GM23338 (cell line): ENCODE data around the gene ARHGEF17. TPM values are rescaled to one million over a fixed set of nuclear protein-coding genes. Genes with fewer than 3 reads are reported as not detected.

Source experiments
- ATAC-seq: fragments of 200-7000 bp; cut with Tn5 transposase; 3 replicates; pipeline ENCODE4 v1.9.1; 2020
- DNase-seq: peaks from one replicate; pipeline ENCODE4 v3.0.0-alpha.2; 2015; ENCODE audit warnings: low spot score
- H2AFZ ChIP-seq: fragments of 200-600 bp; sonication (generic); 2 replicates; pipeline ENCODE4 v1.8.0; 2016; ENCODE audit warnings: antibody characterized with exemption, mild to moderate bottlenecking, moderate library complexity
- H3F3A ChIP-seq: fragments of 200-600 bp; sonication (generic); replicated peaks from 2 replicates; pipeline ENCODE4 v1.8.0; 2017; ENCODE audit warnings: antibody characterized with exemption, mixed run types, low read depth
- H3K27ac ChIP-seq: fragments of 200-600 bp; sonication (generic); 2 replicates; pipeline ENCODE4 v1.6.1; 2016; ENCODE audit warnings: low read depth
- H3K27me3 ChIP-seq: fragments of 200-600 bp; sonication (generic); 2 replicates; pipeline ENCODE4 v1.8.0; 2016; ENCODE audit warnings: mild to moderate bottlenecking, mixed run types, moderate library complexity; ENCODE audit not compliant: insufficient read depth
- H3K36me3 ChIP-seq: fragments of 200-600 bp; sonication (generic); 2 replicates; pipeline ENCODE4 v1.8.0; 2016; ENCODE audit warnings: mild to moderate bottlenecking; ENCODE audit not compliant: insufficient read depth
- H3K4me1 ChIP-seq: fragments of 200-600 bp; sonication (generic); 2 replicates; pipeline ENCODE4 v1.8.0; 2016; ENCODE audit warnings: mild to moderate bottlenecking, moderate library complexity; ENCODE audit not compliant: insufficient read depth
- H3K4me2 ChIP-seq: fragments of 200-600 bp; sonication (generic); 2 replicates; pipeline ENCODE4 v1.7.1; 2017; ENCODE audit warnings: mixed run types
- H3K4me3 ChIP-seq: fragments of 200-600 bp; sonication (generic); 2 replicates; pipeline ENCODE4 v1.6.1; 2016; ENCODE audit warnings: mixed run types
- H3K79me2 ChIP-seq: fragments of 200-600 bp; sonication (generic); replicated peaks from 2 replicates; pipeline ENCODE4 v1.8.0; 2017; ENCODE audit warnings: mild to moderate bottlenecking; ENCODE audit not compliant: insufficient read depth
- H3K9me2 ChIP-seq: fragments of 200-600 bp; sonication (generic); 2 replicates; pipeline ENCODE4 v1.8.0; 2017; ENCODE audit not compliant: insufficient read depth
- H4K20me1 ChIP-seq: fragments of 200-600 bp; sonication (generic); replicated peaks from 2 replicates; pipeline ENCODE4 v1.8.0; 2017; ENCODE audit warnings: mild to moderate bottlenecking; ENCODE audit not compliant: insufficient read depth
- H3K27ac Mint-ChIP-seq: 2 replicates; pipeline ENCODE4 v1.8.0; 2020; ENCODE audit warnings: inconsistent platforms, mild to moderate bottlenecking, moderate library complexity, mixed read lengths
- H3K27me3 Mint-ChIP-seq: 3 replicates; pipeline ENCODE4 v1.8.0; 2022; ENCODE audit warnings: low read depth, mild to moderate bottlenecking, moderate library complexity, mixed read lengths, inconsistent platforms; ENCODE audit not compliant: insufficient read depth, poor library complexity
- H3K36me3 Mint-ChIP-seq: 3 replicates; pipeline ENCODE4 v1.8.0; 2021; ENCODE audit warnings: low read depth, mild to moderate bottlenecking, inconsistent platforms, moderate library complexity, mixed read lengths
- H3K4me1 Mint-ChIP-seq: 3 replicates; pipeline ENCODE4 v1.8.0; 2020; ENCODE audit warnings: mild to moderate bottlenecking, inconsistent platforms, mixed read lengths
- H3K4me3 Mint-ChIP-seq: 3 replicates; pipeline ENCODE4 v1.8.0; 2021; ENCODE audit warnings: moderate library complexity, mild to moderate bottlenecking, inconsistent platforms, mixed read lengths
- H3K9me3 Mint-ChIP-seq: 3 replicates; pipeline ENCODE4 v1.8.0; 2020; ENCODE audit warnings: moderate library complexity, mild to moderate bottlenecking, inconsistent platforms, mixed read lengths
- CREB1 ChIP-seq: fragments of 250-450 bp; sonication (Bioruptor Pico); IDR thresholded peaks from 2 replicates; pipeline ENCODE4 v1.5.0; 2020; ENCODE audit warnings: low read depth, mild to moderate bottlenecking, moderate library complexity
- EZH2 ChIP-seq: fragments of 200-600 bp; sonication (generic); IDR thresholded peaks from one replicate; pipeline ENCODE4 v1.8.0; 2017; ENCODE audit warnings: antibody characterized with exemption, mild to moderate bottlenecking, low read depth; ENCODE audit not compliant: unreplicated experiment
- POLR2AphosphoS5 ChIP-seq: IDR thresholded peaks from 2 replicates; pipeline ENCODE4 v1.6.1; 2016; ENCODE audit warnings: antibody characterized with exemption, low read depth
- ZNF114 ChIP-seq: fragments of 250-450 bp; sonication (Bioruptor Pico); IDR thresholded peaks from 2 replicates; pipeline ENCODE4 v1.5.0; 2020; ENCODE audit warnings: mild to moderate bottlenecking, moderate library complexity
- polyA plus RNA-seq: library from polyadenylated mRNA; unstranded; fragments of >200 nt; fragmentation: Nextera tagmentation; extraction: Ambion mirVana; gene quantifications from 2 replicates; pipeline ENCODE4 v1.2.1, GENCODE V29; 2016
- total RNA-seq: library from RNA; depleted of rRNA; stranded (reverse); fragments of >200 nt; shearing (Covaris generic); gene quantifications from 2 replicates; pipeline ENCODE4 v1.2.3, GENCODE V29; 2014
- TF ChIP-seq, protein P1 (sequence below): fragments of 250-450 bp; sonication (Bioruptor Pico); IDR thresholded peaks from 2 replicates; pipeline ENCODE4 v1.5.0; 2020; ENCODE audit warnings: mild to moderate bottlenecking, moderate library complexity
- TF ChIP-seq, protein P2 (sequence below), 2 experiments: fragments of 200-600 bp in 1 of 2; sonication (generic) in 1 of 2; conservative IDR thresholded peaks; 2 replicates each; pipeline versions ENCODE4 v1.5.1 to v1.6.1; 2016 to 2017; ENCODE audit warnings: antibody characterized with exemption in 2 of 2, low read depth in 2 of 2, mild to moderate bottlenecking in 2 of 2, moderate library complexity in 1 of 2
- TF ChIP-seq, protein P3 (sequence below): IDR thresholded peaks from 2 replicates; pipeline ENCODE4 v1.6.1; 2016; ENCODE audit warnings: antibody characterized with exemption

ARHGEF17 gene
- total and polyA plus RNA-seq, 2 experiments from 2014 or later: 2.9 to 15.0 TPM

DNA sequence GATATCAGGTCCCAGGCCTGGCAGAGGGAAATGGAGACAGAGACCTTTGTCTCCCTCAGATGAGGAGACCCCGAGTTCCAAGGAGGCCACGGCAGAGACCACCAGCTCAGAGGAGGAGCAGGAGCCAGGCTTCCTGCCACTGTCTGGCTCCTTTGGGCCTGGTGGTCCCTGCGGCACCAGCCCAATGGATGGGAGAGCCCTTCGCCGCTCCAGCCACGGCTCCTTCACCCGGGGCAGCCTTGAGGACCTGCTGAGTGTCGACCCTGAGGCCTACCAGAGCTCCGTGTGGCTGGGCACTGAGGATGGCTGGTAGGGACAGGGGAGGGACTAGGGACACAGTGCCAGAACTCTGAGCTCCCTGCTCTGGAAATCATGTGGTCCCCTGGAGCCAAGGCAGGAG, 55.1 kb downstream of the ARHGEF17 start (continued):
- TF ChIP-seq, protein P1, sequence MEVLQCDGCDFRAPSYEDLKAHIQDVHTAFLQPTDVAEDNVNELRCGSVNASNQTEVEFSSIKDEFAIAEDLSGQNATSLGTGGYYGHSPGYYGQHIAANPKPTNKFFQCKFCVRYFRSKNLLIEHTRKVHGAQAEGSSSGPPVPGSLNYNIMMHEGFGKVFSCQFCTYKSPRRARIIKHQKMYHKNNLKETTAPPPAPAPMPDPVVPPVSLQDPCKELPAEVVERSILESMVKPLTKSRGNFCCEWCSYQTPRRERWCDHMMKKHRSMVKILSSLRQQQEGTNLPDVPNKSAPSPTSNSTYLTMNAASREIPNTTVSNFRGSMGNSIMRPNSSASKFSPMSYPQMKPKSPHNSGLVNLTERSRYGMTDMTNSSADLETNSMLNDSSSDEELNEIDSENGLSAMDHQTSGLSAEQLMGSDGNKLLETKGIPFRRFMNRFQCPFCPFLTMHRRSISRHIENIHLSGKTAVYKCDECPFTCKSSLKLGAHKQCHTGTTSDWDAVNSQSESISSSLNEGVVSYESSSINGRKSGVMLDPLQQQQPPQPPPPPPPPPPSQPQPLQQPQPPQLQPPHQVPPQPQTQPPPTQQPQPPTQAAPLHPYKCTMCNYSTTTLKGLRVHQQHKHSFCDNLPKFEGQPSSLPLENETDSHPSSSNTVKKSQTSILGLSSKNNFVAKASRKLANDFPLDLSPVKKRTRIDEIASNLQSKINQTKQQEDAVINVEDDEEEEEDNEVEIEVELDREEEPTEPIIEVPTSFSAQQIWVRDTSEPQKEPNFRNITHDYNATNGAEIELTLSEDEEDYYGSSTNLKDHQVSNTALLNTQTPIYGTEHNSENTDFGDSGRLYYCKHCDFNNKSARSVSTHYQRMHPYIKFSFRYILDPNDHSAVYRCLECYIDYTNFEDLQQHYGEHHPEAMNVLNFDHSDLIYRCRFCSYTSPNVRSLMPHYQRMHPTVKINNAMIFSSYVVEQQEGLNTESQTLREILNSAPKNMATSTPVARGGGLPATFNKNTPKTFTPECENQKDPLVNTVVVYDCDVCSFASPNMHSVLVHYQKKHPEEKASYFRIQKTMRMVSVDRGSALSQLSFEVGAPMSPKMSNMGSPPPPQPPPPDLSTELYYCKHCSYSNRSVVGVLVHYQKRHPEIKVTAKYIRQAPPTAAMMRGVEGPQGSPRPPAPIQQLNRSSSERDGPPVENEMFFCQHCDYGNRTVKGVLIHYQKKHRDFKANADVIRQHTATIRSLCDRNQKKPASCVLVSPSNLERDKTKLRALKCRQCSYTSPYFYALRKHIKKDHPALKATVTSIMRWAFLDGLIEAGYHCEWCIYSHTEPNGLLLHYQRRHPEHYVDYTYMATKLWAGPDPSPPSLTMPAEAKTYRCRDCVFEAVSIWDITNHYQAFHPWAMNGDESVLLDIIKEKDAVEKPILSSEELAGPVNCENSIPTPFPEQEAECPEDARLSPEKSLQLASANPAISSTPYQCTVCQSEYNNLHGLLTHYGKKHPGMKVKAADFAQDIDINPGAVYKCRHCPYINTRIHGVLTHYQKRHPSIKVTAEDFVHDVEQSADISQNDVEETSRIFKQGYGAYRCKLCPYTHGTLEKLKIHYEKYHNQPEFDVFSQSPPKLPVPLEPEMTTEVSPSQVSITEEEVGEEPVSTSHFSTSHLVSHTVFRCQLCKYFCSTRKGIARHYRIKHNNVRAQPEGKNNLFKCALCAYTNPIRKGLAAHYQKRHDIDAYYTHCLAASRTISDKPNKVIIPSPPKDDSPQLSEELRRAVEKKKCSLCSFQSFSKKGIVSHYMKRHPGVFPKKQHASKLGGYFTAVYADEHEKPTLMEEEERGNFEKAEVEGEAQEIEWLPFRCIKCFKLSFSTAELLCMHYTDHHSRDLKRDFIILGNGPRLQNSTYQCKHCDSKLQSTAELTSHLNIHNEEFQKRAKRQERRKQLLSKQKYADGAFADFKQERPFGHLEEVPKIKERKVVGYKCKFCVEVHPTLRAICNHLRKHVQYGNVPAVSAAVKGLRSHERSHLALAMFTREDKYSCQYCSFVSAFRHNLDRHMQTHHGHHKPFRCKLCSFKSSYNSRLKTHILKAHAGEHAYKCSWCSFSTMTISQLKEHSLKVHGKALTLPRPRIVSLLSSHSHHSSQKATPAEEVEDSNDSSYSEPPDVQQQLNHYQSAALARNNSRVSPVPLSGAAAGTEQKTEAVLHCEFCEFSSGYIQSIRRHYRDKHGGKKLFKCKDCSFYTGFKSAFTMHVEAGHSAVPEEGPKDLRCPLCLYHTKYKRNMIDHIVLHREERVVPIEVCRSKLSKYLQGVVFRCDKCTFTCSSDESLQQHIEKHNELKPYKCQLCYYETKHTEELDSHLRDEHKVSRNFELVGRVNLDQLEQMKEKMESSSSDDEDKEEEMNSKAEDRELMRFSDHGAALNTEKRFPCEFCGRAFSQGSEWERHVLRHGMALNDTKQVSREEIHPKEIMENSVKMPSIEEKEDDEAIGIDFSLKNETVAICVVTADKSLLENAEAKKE (CRISPR knock-in tag): no peak
- TF ChIP-seq CREB1: no peak
- TF ChIP-seq EZH2: no peak
- TF ChIP-seq, protein P2, sequence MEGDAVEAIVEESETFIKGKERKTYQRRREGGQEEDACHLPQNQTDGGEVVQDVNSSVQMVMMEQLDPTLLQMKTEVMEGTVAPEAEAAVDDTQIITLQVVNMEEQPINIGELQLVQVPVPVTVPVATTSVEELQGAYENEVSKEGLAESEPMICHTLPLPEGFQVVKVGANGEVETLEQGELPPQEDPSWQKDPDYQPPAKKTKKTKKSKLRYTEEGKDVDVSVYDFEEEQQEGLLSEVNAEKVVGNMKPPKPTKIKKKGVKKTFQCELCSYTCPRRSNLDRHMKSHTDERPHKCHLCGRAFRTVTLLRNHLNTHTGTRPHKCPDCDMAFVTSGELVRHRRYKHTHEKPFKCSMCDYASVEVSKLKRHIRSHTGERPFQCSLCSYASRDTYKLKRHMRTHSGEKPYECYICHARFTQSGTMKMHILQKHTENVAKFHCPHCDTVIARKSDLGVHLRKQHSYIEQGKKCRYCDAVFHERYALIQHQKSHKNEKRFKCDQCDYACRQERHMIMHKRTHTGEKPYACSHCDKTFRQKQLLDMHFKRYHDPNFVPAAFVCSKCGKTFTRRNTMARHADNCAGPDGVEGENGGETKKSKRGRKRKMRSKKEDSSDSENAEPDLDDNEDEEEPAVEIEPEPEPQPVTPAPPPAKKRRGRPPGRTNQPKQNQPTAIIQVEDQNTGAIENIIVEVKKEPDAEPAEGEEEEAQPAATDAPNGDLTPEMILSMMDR (conservative IDR thresholded peaks at IDR 0.05; ENCODE audit: low read depth in 2 of 2): no peak
- no peak for TF ChIP-seq ZNF114 (CRISPR knock-in tag)

DNA sequence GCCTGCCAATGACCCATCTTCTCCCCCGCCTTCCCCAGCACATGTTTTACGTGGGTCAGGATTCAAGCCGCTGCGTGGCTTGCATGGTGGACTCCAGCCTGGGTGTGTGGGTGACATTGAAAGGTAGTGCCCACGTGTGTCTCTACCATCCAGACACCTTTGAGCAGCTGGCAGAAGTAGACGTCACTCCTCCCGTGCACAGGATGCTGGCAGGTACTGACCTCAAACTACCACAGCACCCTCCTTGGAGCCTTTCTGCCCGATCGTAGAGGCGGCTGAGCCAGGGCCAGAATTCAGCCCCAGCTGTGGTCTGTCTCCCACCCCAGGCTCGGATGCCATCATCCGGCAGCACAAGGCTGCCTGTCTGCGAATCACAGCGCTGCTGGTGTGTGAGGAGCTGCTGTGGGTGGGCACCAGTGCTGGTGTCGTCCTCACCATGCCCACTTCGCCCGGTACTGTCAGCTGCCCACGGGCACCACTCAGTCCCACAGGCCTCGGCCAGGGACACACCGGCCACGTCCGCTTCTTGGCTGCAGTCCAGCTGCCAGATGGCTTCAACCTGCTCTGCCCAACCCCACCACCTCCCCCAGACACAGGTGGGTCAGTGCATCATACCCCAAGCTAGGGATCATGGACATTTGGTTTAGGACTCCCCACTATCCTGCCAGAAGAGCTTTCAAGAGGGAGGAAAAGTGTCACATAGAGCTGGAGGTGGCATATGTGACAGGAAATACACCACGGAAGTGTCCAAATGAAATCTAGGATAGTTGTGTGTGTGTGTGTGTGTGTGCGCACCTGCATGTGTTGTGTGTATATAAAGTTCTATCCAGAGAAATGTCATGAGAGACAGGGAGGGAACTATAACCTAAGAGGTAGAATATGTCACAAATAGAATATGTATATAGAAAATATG, 57.5 kb downstream of the ARHGEF17 start:
- Histone ChIP-seq H3K9me2 (no peaks in the 10 kb centered on the region), H3K4me3 (no peak overlapping the region), H3K4me1 (peaks cover 6% of the 10 kb centered on the region; the same call in 1 of the 2 replicates), H3K79me2 (no peaks in the 10 kb centered on the region), H4K20me1 (peaks cover 5% of the 10 kb centered on the region), H3K27ac (no peak overlapping the region), H3F3A (0 out of 2 replicates have a peak, but pooled peaks cover 13% of the 10 kb centered on the region), H3K27me3 (no peaks in the 10 kb centered on the region), H2AFZ (no peak overlapping the region), H3K4me2 (no peak overlapping the region), H3K36me3 (no peaks in the 10 kb centered on the region)
- no peaks in the 10 kb centered on the region; the same call in 2 of the 3 replicates for H3K9me3 Mint-ChIP-seq
- H3K36me3 Mint-ChIP-seq: no peaks in the 10 kb centered on the region
- H3K27ac Mint-ChIP-seq: no peak overlapping the region
- DNase-seq (no peak), ATAC-seq (no peak)
- peaks cover 3% of the 10 kb centered on the region; the same call in 2 of the 3 replicates for H3K4me1 Mint-ChIP-seq
- H3K4me3 Mint-ChIP-seq: no peak overlapping the region
- peaks cover 5% of the 10 kb centered on the region for H3K27me3 Mint-ChIP-seq
- TF ChIP-seq CREB1: no peak
- TF ChIP-seq, protein P3, sequence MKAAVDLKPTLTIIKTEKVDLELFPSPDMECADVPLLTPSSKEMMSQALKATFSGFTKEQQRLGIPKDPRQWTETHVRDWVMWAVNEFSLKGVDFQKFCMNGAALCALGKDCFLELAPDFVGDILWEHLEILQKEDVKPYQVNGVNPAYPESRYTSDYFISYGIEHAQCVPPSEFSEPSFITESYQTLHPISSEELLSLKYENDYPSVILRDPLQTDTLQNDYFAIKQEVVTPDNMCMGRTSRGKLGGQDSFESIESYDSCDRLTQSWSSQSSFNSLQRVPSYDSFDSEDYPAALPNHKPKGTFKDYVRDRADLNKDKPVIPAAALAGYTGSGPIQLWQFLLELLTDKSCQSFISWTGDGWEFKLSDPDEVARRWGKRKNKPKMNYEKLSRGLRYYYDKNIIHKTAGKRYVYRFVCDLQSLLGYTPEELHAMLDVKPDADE: no peak
- TF ChIP-seq, protein P2 (conservative IDR thresholded peaks at IDR 0.05; ENCODE audit: low read depth in 2 of 2): no peak
- TF ChIP-seq POLR2AphosphoS5: no peak
